ENCODE measurements around the gene SIVA1. TPM values are rescaled to one million over a fixed set of nuclear protein-coding genes. Genes with fewer than 3 reads are reported as not detected.

The SIVA1 gene
- total RNA-seq, 1 experiment from 2014 or later = 105 TPM

- Histone ChIP-seq H3K36me3 (ENCODE audit: control insufficient read depth, insufficient read depth, low read length) (no peaks in the 10 kb centered on the region), H3K4me1 (no peaks in the 10 kb centered on the region), H3K9me3 (no peaks in the 10 kb centered on the region), H3K4me3 (ENCODE audit: low read depth, low read length) (no peak overlapping the region), H3K27me3 (replicated peaks; ENCODE audit: control insufficient read depth, insufficient read depth, low read length) (no peaks in the 10 kb centered on the region)
- Mint-ChIP-seq H3K27ac (ENCODE audit: unreplicated experiment) (no peak overlapping the region), H3K36me3 (ENCODE audit: insufficient read depth, unreplicated experiment) (peaks cover 11% of the 10 kb centered on the region), H3K9me3 (ENCODE audit: unreplicated experiment) (no peaks in the 10 kb centered on the region), H3K27me3 (ENCODE audit: insufficient read depth, unreplicated experiment) (peaks cover 7% of the 10 kb centered on the region), H3K4me3 (ENCODE audit: unreplicated experiment) (no peak overlapping the region), H3K4me1 (ENCODE audit: low read depth, unreplicated experiment) (no peaks in the 10 kb centered on the region)
- no TSS peak for BruUV-seq (replicated peaks)
- no peak for TF ChIP-seq CTCF (IDR thresholded peaks at IDR 0.05; ENCODE audit: insufficient read depth in 1 of 2, low read depth in 1 of 2, low read length in 1 of 2, severe bottlenecking in 1 of 2, unreplicated experiment in 1 of 2)
- ChIA-PET CTCF (interaction anchor here (0.6 to 1.0 kb wide), 2 partner anchors 38 to 986 kb away, joined by 3 to 4 read pairs; no protein-coding TSS in a partner anchor), POLR2A (no interaction called here)
- intact Hi-C loops (cut with micrococcal nuclease; ENCODE audit: unreplicated experiment) = no loop called here
- no peak for DNase-seq
These were observed 22.5 kb upstream of the SIVA1 start for GRCh38 chr14:104730487-104730886.

GRCh38 chr14:104731320-104732294 is 21.3 kb upstream of the SIVA1 start:
- POLR2A ChIA-PET = interaction anchor here (1.2 kb wide), 1 partner anchor 21 kb away, joined by 3 read pairs; the partner anchor contains the start of gene SIVA1
- H3K4me1 Mint-ChIP-seq (ENCODE audit: low read depth, unreplicated experiment) = no peaks in the 10 kb centered on the region
- TF ChIP-seq CTCF (IDR thresholded peaks at IDR 0.05; ENCODE audit: insufficient read depth in 1 of 2, low read depth in 1 of 2, low read length in 1 of 2, severe bottlenecking in 1 of 2, unreplicated experiment in 1 of 2) = peak; percentile 62 to 70
- H3K9me3 Mint-ChIP-seq (ENCODE audit: unreplicated experiment) = no peaks in the 10 kb centered on the region
- peaks cover 11% of the 10 kb centered on the region for H3K36me3 Mint-ChIP-seq (ENCODE audit: insufficient read depth, unreplicated experiment)
- peaks cover 7% of the 10 kb centered on the region for H3K27me3 Mint-ChIP-seq (ENCODE audit: insufficient read depth, unreplicated experiment)
- DNase-seq = peak; percentile 64 to 68
- no peak overlapping the region for H3K4me3 Mint-ChIP-seq (ENCODE audit: unreplicated experiment)
- Histone ChIP-seq H3K27me3 (replicated peaks; ENCODE audit: control insufficient read depth, insufficient read depth, low read length) (no peaks in the 10 kb centered on the region), H3K4me3 (ENCODE audit: low read depth, low read length) (no peak overlapping the region), H3K4me1 (no peaks in the 10 kb centered on the region), H3K9me3 (no peaks in the 10 kb centered on the region), H3K36me3 (ENCODE audit: control insufficient read depth, insufficient read depth, low read length) (no peaks in the 10 kb centered on the region)
- no peak overlapping the region for H3K27ac Mint-ChIP-seq (ENCODE audit: unreplicated experiment)
- intact Hi-C loops (cut with micrococcal nuclease; ENCODE audit: unreplicated experiment) = no loop called here
- CTCF ChIA-PET = interaction anchor here (0.6 to 1.2 kb wide), 5 partner anchors 21 to 987 kb away, joined by 3 to 11 read pairs (median 4); partner anchors contain the start of gene SIVA1
- BruUV-seq (replicated peaks) = no TSS peak

- H3K9me3 Mint-ChIP-seq (ENCODE audit: unreplicated experiment) = no peaks in the 10 kb centered on the region
- no peaks in the 10 kb centered on the region for H3K27me3 ChIP-seq (replicated peaks; ENCODE audit: control insufficient read depth, insufficient read depth, low read length)
- BruUV-seq (replicated peaks) = no TSS peak
- POLR2A ChIA-PET = interaction anchor here (1.2 kb wide), 1 partner anchor 20 kb away, joined by 3 read pairs; the partner anchor contains the start of gene SIVA1
- no peaks in the 10 kb centered on the region for H3K4me1 Mint-ChIP-seq (ENCODE audit: low read depth, unreplicated experiment)
- no peaks in the 10 kb centered on the region for H3K9me3 ChIP-seq
- no peaks in the 10 kb centered on the region for H3K4me1 ChIP-seq
- H3K36me3 Mint-ChIP-seq (ENCODE audit: insufficient read depth, unreplicated experiment) = peaks cover 11% of the 10 kb centered on the region
- H3K4me3 ChIP-seq (ENCODE audit: low read depth, low read length) = no peak overlapping the region
- CTCF ChIA-PET = interaction anchor here (0.6 to 1.0 kb wide), 2 partner anchors 162 to 757 kb away, joined by 3 to 5 read pairs; no protein-coding TSS in a partner anchor
- H3K4me3 Mint-ChIP-seq (ENCODE audit: unreplicated experiment) = no peak overlapping the region
- H3K36me3 ChIP-seq (ENCODE audit: control insufficient read depth, insufficient read depth, low read length) = no peaks in the 10 kb centered on the region
- H3K27ac Mint-ChIP-seq (ENCODE audit: unreplicated experiment) = no peak overlapping the region
- TF ChIP-seq CTCF (IDR thresholded peaks at IDR 0.05; ENCODE audit: insufficient read depth in 1 of 2, low read depth in 1 of 2, low read length in 1 of 2, severe bottlenecking in 1 of 2, unreplicated experiment in 1 of 2) = no peak
- intact Hi-C loops (cut with micrococcal nuclease; ENCODE audit: unreplicated experiment) = no loop called here
- DNase-seq = no peak
- peaks cover 7% of the 10 kb centered on the region for H3K27me3 Mint-ChIP-seq (ENCODE audit: insufficient read depth, unreplicated experiment)
These were observed 20.6 kb upstream of the SIVA1 start for GRCh38 chr14:104732355-104732804.
